K562 (cell line): ENCODE results near the gene ATXN1. TPM values are rescaled to one million over a fixed set of nuclear protein-coding genes. Genes with fewer than 3 reads are reported as not detected.

ENCODE experiments used
- BRD4 ChIP-seq: fragments of 200-600 bp; sonication (generic); IDR thresholded peaks from 2 replicates; pipeline ENCODE4 v1.6.1; 2017; ENCODE audit warnings: inconsistent platforms
- CTBP1 ChIP-seq: fragments of 450-650 bp; IDR thresholded peaks from 2 replicates; pipeline ENCODE4 v1.6.1; 2016; ENCODE audit warnings: borderline replicate concordance
- FOS ChIP-seq: IDR thresholded peaks from 3 replicates; pipeline ENCODE4 v1.6.1; 2011; ENCODE audit not compliant: insufficient read length; ENCODE audit errors: extremely low read depth
- JUND ChIP-seq, 2 experiments: IDR thresholded peaks; 2 replicates in 1 of 2; 3 replicates in 1 of 2; pipeline ENCODE4 v1.6.1; 2011; ENCODE audit warnings: borderline replicate concordance in 2 of 2, low read depth in 2 of 2, low read length in 2 of 2, improper control_type of control experiment in 1 of 2, missing biosample characterization in 1 of 2, missing genetic modification characterization in 1 of 2, missing genetic modification reagents in 1 of 2
- KHSRP ChIP-seq: fragments of 450-650 bp; IDR thresholded peaks from 2 replicates; pipeline ENCODE4 v1.6.1; 2017
- LCOR ChIP-seq: sonication (generic); formaldehyde crosslinking; IDR thresholded peaks from 2 replicates; pipeline ENCODE4 v1.8.0; 2022; ENCODE audit warnings: mild to moderate bottlenecking, missing genetic modification reagents
- MCM5 ChIP-seq: fragments of 450-650 bp; IDR thresholded peaks from 2 replicates; pipeline ENCODE4 v1.6.1; 2016; ENCODE audit warnings: low read depth
- RAD21 ChIP-seq, 2 experiments: fragments of 250-450 bp in 1 of 2; fragments of 450-650 bp in 1 of 2; sonication (Bioruptor Pico) in 1 of 2; formaldehyde crosslinking in 1 of 2; IDR thresholded peaks in 1 of 2; conservative IDR thresholded peaks in 1 of 2; 2 replicates each; pipeline versions ENCODE4 v1.4.0 to v1.8.0; 2020 to 2022; ENCODE audit warnings: mild to moderate bottlenecking in 2 of 2, moderate library complexity in 1 of 2
- SIX5 ChIP-seq, 2 experiments: IDR thresholded peaks; 2 replicates each; pipeline ENCODE4 v1.6.1; 2011; ENCODE audit warnings: low read length in 2 of 2, borderline replicate concordance in 1 of 2, low read depth in 1 of 2, mild to moderate bottlenecking in 1 of 2, moderate library complexity in 1 of 2; ENCODE audit not compliant: insufficient read depth in 1 of 2
- SMAD4 ChIP-seq: fragments of 250-450 bp; sonication (Bioruptor Pico); conservative IDR thresholded peaks from 2 replicates; pipeline ENCODE4 v1.8.0; 2021; ENCODE audit warnings: inconsistent platforms, mild to moderate bottlenecking, moderate library complexity
- XRCC5 ChIP-seq: fragments of 200-400 bp; formaldehyde crosslinking; IDR thresholded peaks from 2 replicates; pipeline ENCODE4 v1.6.1; 2017; ENCODE audit warnings: low read depth, mild to moderate bottlenecking, low read length
- ZNF311 ChIP-seq: fragments of 250-450 bp; sonication (Bioruptor Pico); IDR thresholded peaks from 2 replicates; pipeline ENCODE4 v1.4.0; 2020; ENCODE audit warnings: mild to moderate bottlenecking, moderate library complexity
- polyA plus RNA-seq, 8 experiments: library from polyadenylated mRNA; depleted of rRNA in 4 of 8; stranded (reverse) in 5 of 8; unstranded in 3 of 8; fragments of >200 nt; fragmentation: Nextera tagmentation in 2 of 8; fragmentation: Illumina TruSeq in 1 of 8; extraction: Ambion mirVana in 2 of 8; extraction: Trizol in 1 of 8; gene quantifications; 2 replicates each; pipeline versions ENCODE4 v1.2.1 to v1.2.3, GENCODE V29; 2011 to 2014; ENCODE audit warnings: inconsistent platforms in 1 of 8, missing spikeins in 1 of 8
- total RNA-seq, 7 experiments: library from RNA; depleted of rRNA in 6 of 7; stranded (reverse); fragments of >200 nt in 6 of 7; fragmentation: Illumina TruSeq in 2 of 7; extraction: Trizol in 2 of 7; gene quantifications; 2 replicates each; pipeline versions ENCODE4 v1.2.1 to v1.2.3, GENCODE V29; 2011 to 2021; ENCODE audit warnings: low replicate concordance in 1 of 7
- TF ChIP-seq, protein P1 (sequence below): IDR thresholded peaks from 2 replicates; pipeline ENCODE4 v1.6.1; 2014; ENCODE audit warnings: antibody characterized with exemption
- TF ChIP-seq, protein P2 (sequence below): sonication (generic); formaldehyde crosslinking; IDR thresholded peaks from 2 replicates; pipeline ENCODE4 v1.8.0; 2023; ENCODE audit warnings: mild to moderate bottlenecking, missing genetic modification reagents
- TF ChIP-seq, protein P3 (sequence below): fragments of 450-650 bp; conservative IDR thresholded peaks from 2 replicates; pipeline ENCODE4 v1.6.1; 2016; ENCODE audit warnings: missing genetic modification characterization, low read depth, mild to moderate bottlenecking, missing compliant biosample characterization, moderate library complexity
- TF ChIP-seq, protein P4 (sequence below): fragments of 450-650 bp; IDR thresholded peaks from 2 replicates; pipeline ENCODE4 v1.6.1; 2016; ENCODE audit warnings: borderline replicate concordance
- TF ChIP-seq, protein P5 (sequence below): IDR thresholded peaks from 2 replicates; pipeline ENCODE4 v1.6.1; 2012; ENCODE audit warnings: low read depth, low read length, improper control_type of control experiment, borderline replicate concordance

Gene ATXN1
- total and polyA plus RNA-seq, 9 of the 15 experiments (the other 6 are each of a cell fraction or from before 2014, with no cell fraction given), result under 0.01 to 1.2 (median 0.58) TPM

DNA sequence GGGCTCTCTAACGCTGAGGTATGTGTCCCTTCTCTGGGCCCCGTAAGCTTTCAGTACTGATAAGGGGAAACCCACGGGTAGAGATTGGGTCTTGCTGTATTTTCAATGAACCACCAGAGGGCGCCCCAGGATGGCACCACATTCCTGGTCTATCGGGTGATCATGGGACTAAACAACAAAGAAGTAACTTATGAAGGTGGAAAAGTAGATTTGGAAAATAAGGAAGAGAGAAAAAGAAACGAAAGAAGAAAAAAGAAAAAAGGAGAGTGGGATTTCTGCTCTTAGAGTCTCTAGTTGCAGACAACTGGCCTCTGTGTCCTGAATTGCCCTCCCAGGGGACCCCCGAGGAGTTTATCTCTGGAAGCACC is 429.1 kb downstream of the ATXN1 start (continued):
- 0 out of 2 replicates have a peak, but pooled peaks have one; percentile 57 for TF ChIP-seq JUND (IDR thresholded peaks at IDR 0.05; ENCODE audit: borderline replicate concordance, low read depth, low read length)
- no peak; the same call in 2 of the 3 replicates for TF ChIP-seq JUND (tag; IDR thresholded peaks at IDR 0.05; ENCODE audit: borderline replicate concordance, low read depth, low read length)
- TF ChIP-seq, protein P1, sequence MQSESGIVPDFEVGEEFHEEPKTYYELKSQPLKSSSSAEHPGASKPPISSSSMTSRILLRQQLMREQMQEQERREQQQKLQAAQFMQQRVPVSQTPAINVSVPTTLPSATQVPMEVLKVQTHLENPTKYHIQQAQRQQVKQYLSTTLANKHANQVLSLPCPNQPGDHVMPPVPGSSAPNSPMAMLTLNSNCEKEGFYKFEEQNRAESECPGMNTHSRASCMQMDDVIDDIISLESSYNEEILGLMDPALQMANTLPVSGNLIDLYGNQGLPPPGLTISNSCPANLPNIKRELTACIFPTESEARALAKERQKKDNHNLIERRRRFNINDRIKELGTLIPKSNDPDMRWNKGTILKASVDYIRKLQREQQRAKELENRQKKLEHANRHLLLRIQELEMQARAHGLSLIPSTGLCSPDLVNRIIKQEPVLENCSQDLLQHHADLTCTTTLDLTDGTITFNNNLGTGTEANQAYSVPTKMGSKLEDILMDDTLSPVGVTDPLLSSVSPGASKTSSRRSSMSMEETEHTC, result peak; percentile 92
- TF ChIP-seq, protein P2, sequence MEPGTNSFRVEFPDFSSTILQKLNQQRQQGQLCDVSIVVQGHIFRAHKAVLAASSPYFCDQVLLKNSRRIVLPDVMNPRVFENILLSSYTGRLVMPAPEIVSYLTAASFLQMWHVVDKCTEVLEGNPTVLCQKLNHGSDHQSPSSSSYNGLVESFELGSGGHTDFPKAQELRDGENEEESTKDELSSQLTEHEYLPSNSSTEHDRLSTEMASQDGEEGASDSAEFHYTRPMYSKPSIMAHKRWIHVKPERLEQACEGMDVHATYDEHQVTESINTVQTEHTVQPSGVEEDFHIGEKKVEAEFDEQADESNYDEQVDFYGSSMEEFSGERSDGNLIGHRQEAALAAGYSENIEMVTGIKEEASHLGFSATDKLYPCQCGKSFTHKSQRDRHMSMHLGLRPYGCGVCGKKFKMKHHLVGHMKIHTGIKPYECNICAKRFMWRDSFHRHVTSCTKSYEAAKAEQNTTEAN (CRISPR knock-in tag), result no peak
- no peak for TF ChIP-seq SIX5 (IDR thresholded peaks at IDR 0.05; ENCODE audit: borderline replicate concordance in 1 of 2, insufficient read depth in 1 of 2, low read depth in 1 of 2, low read length in 2 of 2)
- TF ChIP-seq RAD21 (CRISPR knock-in tag; conservative IDR thresholded peaks at IDR 0.05 in 1 of 2, IDR thresholded peaks at IDR 0.05 in 1 of 2), result peak; percentile 98 to 99
- no peak for TF ChIP-seq MCM5
- peak; percentile 89; the same call in 1 of the 2 replicates for TF ChIP-seq XRCC5
- TF ChIP-seq LCOR, result no peak
- TF ChIP-seq, protein P3, sequence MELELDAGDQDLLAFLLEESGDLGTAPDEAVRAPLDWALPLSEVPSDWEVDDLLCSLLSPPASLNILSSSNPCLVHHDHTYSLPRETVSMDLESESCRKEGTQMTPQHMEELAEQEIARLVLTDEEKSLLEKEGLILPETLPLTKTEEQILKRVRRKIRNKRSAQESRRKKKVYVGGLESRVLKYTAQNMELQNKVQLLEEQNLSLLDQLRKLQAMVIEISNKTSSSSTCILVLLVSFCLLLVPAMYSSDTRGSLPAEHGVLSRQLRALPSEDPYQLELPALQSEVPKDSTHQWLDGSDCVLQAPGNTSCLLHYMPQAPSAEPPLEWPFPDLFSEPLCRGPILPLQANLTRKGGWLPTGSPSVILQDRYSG (tag), result no peak
- TF ChIP-seq KHSRP, result no peak
- TF ChIP-seq ZNF311 (CRISPR knock-in tag), result no peak
- TF ChIP-seq, protein P4, sequence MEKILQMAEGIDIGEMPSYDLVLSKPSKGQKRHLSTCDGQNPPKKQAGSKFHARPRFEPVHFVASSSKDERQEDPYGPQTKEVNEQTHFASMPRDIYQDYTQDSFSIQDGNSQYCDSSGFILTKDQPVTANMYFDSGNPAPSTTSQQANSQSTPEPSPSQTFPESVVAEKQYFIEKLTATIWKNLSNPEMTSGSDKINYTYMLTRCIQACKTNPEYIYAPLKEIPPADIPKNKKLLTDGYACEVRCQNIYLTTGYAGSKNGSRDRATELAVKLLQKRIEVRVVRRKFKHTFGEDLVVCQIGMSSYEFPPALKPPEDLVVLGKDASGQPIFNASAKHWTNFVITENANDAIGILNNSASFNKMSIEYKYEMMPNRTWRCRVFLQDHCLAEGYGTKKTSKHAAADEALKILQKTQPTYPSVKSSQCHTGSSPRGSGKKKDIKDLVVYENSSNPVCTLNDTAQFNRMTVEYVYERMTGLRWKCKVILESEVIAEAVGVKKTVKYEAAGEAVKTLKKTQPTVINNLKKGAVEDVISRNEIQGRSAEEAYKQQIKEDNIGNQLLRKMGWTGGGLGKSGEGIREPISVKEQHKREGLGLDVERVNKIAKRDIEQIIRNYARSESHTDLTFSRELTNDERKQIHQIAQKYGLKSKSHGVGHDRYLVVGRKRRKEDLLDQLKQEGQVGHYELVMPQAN, result no peak
- TF ChIP-seq BRD4, result no peak
- no peak for TF ChIP-seq FOS
- peak; percentile 81 for TF ChIP-seq CTBP1
- peak; percentile 38; the same call in 1 of the 2 replicates for TF ChIP-seq SMAD4
- TF ChIP-seq, protein P5, sequence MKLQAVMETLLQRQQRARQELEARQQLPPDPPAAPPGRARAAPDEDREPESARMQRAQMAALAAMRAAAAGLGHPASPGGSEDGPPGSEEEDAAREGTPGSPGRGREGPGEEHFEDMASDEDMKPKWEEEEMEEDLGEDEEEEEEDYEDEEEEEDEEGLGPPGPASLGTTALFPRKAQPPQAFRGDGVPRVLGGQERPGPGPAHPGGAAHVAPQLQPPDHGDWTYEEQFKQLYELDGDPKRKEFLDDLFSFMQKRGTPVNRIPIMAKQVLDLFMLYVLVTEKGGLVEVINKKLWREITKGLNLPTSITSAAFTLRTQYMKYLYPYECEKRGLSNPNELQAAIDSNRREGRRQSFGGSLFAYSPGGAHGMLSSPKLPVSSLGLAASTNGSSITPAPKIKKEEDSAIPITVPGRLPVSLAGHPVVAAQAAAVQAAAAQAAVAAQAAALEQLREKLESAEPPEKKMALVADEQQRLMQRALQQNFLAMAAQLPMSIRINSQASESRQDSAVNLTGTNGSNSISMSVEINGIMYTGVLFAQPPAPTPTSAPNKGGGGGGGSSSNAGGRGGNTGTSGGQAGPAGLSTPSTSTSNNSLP, result 0 out of 2 replicates have a peak, but pooled peaks have one; percentile 54
